ENCODE data around the gene TNIP2.

Gene TNIP2

GRCh38 chr4:2792396-2792710 lies 36.2 kb upstream of the TNIP2 start:
- TF ChIP-seq REST (IDR thresholded peaks at IDR 0.05; ENCODE audit: insufficient replicate concordance, low read depth), result no peak
- TF ChIP-seq POLR2AphosphoS5 (IDR thresholded peaks at IDR 0.05; ENCODE audit: low read depth), result no peak
- no peak for TF ChIP-seq SPI1 (IDR thresholded peaks at IDR 0.05; ENCODE audit: borderline replicate concordance, low read depth)
- no peak for TF ChIP-seq CTCF (IDR thresholded peaks at IDR 0.05; ENCODE audit: insufficient read depth, low read length)
- TF ChIP-seq GABPA (IDR thresholded peaks at IDR 0.05; ENCODE audit: low read depth), result no peak
- H3K4me3 ChIP-seq (replicated peaks; ENCODE audit: insufficient read depth, low read length), result no peak overlapping the region
- no peaks in the 10 kb centered on the region for H3K27me3 ChIP-seq (ENCODE audit: insufficient read depth, poor library complexity, severe bottlenecking)
- H3K27ac ChIP-seq (replicated peaks), result no peak overlapping the region
- DNase-seq (ENCODE audit: low read depth in 1 of 2, low spot score in 1 of 2), result no peak

GRCh38 chr4:2791518-2792395 lies 35.6 kb upstream of the TNIP2 start:
- peak overlapping the region; percentile 8; the same call in 1 of the 2 replicates for H3K27ac ChIP-seq (replicated peaks)
- no peaks in the 10 kb centered on the region for H3K27me3 ChIP-seq (ENCODE audit: insufficient read depth, poor library complexity, severe bottlenecking)
- no peak for DNase-seq (ENCODE audit: low read depth in 1 of 2, low spot score in 1 of 2)
- H3K4me3 ChIP-seq (replicated peaks; ENCODE audit: insufficient read depth, low read length), result no peak overlapping the region
- TF ChIP-seq POLR2AphosphoS5 (IDR thresholded peaks at IDR 0.05; ENCODE audit: low read depth) (no peak), CTCF (IDR thresholded peaks at IDR 0.05; ENCODE audit: insufficient read depth, low read length) (no peak), REST (IDR thresholded peaks at IDR 0.05; ENCODE audit: insufficient replicate concordance, low read depth) (no peak)

GRCh38 chr4:2790583-2791517 lies 34.7 kb upstream of the TNIP2 start:
- Histone ChIP-seq H3K27me3 (ENCODE audit: insufficient read depth, poor library complexity, severe bottlenecking) (no peaks in the 10 kb centered on the region), H3K4me3 (replicated peaks; ENCODE audit: insufficient read depth, low read length) (no peak overlapping the region), H3K27ac (replicated peaks) (peak overlapping the region; percentile 8; the same call in 1 of the 2 replicates)
- peak in 1 of 2 experiments; percentile 57 for DNase-seq (ENCODE audit: low read depth in 1 of 2, low spot score in 1 of 2)
- no peak for TF ChIP-seq GABPA (IDR thresholded peaks at IDR 0.05; ENCODE audit: low read depth)
- TF ChIP-seq SPI1 (IDR thresholded peaks at IDR 0.05; ENCODE audit: borderline replicate concordance, low read depth), result peak; percentile 46; the same call in 1 of the 2 replicates
